SK-N-MC (cell line): ENCODE measurements around the gene SFXN5.

ENCODE experiments used
- DNase-seq: peaks from one replicate; pipeline ENCODE4 v3.0.0-alpha.2; 2011; ENCODE audit warnings: low read depth, low spot score
- H3K27ac ChIP-seq: fragments of 200-600 bp; sonication (generic); 2 replicates; pipeline ENCODE4 v1.5.1; 2016; ENCODE audit warnings: mixed run types
- H3K36me3 ChIP-seq: fragments of 200-600 bp; sonication (generic); 2 replicates; pipeline ENCODE4 v1.6.1; 2017; ENCODE audit warnings: antibody characterized with exemption, low read length, mixed read lengths; ENCODE audit not compliant: insufficient read depth
- H3K4me3 ChIP-seq: fragments of 200-600 bp; sonication (generic); 2 replicates; pipeline ENCODE4 v1.5.1; 2016
- H3K9ac ChIP-seq: fragments of 200-600 bp; sonication (generic); 2 replicates; pipeline ENCODE4 v1.8.0; 2017; ENCODE audit warnings: mixed run types, mixed read lengths; ENCODE audit not compliant: insufficient read length
- H3K9me3 ChIP-seq: fragments of 200-600 bp; sonication (generic); 2 replicates; pipeline ENCODE4 v1.6.1; 2017; ENCODE audit warnings: low read depth, mild to moderate bottlenecking, antibody characterized with exemption, low read length, moderate library complexity, mixed read lengths
- EZH2 ChIP-seq: fragments of 200-600 bp; sonication (generic); IDR thresholded peaks from one replicate; pipeline ENCODE4 v1.6.1; 2017; ENCODE audit warnings: antibody characterized with exemption
- FOXP2 ChIP-seq: optimal IDR thresholded peaks from 2 replicates; pipeline ENCODE3; 2011; ENCODE audit warnings: mild to moderate bottlenecking, moderate library complexity; ENCODE audit not compliant: insufficient read depth; ENCODE audit errors: extremely low read length, control extremely low read depth
- POLR2AphosphoS5 ChIP-seq: IDR thresholded peaks from 2 replicates; pipeline ENCODE4 v1.6.1; 2012; ENCODE audit warnings: mild to moderate bottlenecking, low read depth, low read length, borderline replicate concordance

SFXN5 gene

GRCh38 chr2:72955228-72956049, 116.1 kb downstream of the SFXN5 start:
- H3K36me3 ChIP-seq = no peaks in the 10 kb centered on the region
- no peaks in the 10 kb centered on the region for H3K9me3 ChIP-seq
- no peak for TF ChIP-seq EZH2
- no peak for TF ChIP-seq FOXP2
- no peak for TF ChIP-seq POLR2AphosphoS5
- no peak for DNase-seq
- H3K27ac ChIP-seq = no peak overlapping the region
- H3K4me3 ChIP-seq = no peak overlapping the region
- no peak overlapping the region for H3K9ac ChIP-seq

- DNase-seq = no peak
- Histone ChIP-seq H3K9ac (no peak overlapping the region), H3K4me3 (no peak overlapping the region), H3K9me3 (no peaks in the 10 kb centered on the region), H3K27ac (no peak overlapping the region), H3K36me3 (no peaks in the 10 kb centered on the region)
- no peak for TF ChIP-seq EZH2
- TF ChIP-seq POLR2AphosphoS5 = no peak
- TF ChIP-seq FOXP2 = no peak
These were observed 116.9 kb downstream of the SFXN5 start for GRCh38 chr2:72954376-72955227.

GRCh38 chr2:72953976-72954375, 117.5 kb downstream of the SFXN5 start:
- TF ChIP-seq FOXP2 (no peak), EZH2 (no peak), POLR2AphosphoS5 (no peak)
- no peak for DNase-seq
- no peaks in the 10 kb centered on the region for H3K36me3 ChIP-seq
- no peak overlapping the region for H3K4me3 ChIP-seq
- H3K9ac ChIP-seq = no peak overlapping the region
- H3K9me3 ChIP-seq = no peaks in the 10 kb centered on the region
- no peak overlapping the region for H3K27ac ChIP-seq

GRCh38 chr2:72953528-72953927, 118.0 kb downstream of the SFXN5 start:
- Histone ChIP-seq H3K9me3 (no peaks in the 10 kb centered on the region), H3K9ac (no peak overlapping the region), H3K27ac (no peak overlapping the region), H3K4me3 (no peak overlapping the region), H3K36me3 (no peaks in the 10 kb centered on the region)
- DNase-seq = no peak
- TF ChIP-seq EZH2 = no peak
- no peak for TF ChIP-seq FOXP2
- TF ChIP-seq POLR2AphosphoS5 = no peak

- Histone ChIP-seq H3K9me3 (no peaks in the 10 kb centered on the region), H3K36me3 (no peaks in the 10 kb centered on the region), H3K27ac (no peak overlapping the region), H3K9ac (no peak overlapping the region), H3K4me3 (no peak overlapping the region)
- TF ChIP-seq POLR2AphosphoS5 (no peak), EZH2 (no peak), FOXP2 (no peak)
- no peak for DNase-seq
These were observed 118.6 kb downstream of the SFXN5 start for GRCh38 chr2:72952961-72953360.

- TF ChIP-seq FOXP2 (no peak), EZH2 (no peak), POLR2AphosphoS5 (no peak)
- Histone ChIP-seq H3K36me3 (no peaks in the 10 kb centered on the region), H3K9me3 (no peaks in the 10 kb centered on the region), H3K9ac (no peak overlapping the region), H3K4me3 (no peak overlapping the region), H3K27ac (no peak overlapping the region)
- no peak for DNase-seq
These were observed 119.2 kb downstream of the SFXN5 start for GRCh38 chr2:72952110-72952823.

- no peak for DNase-seq
- Histone ChIP-seq H3K9me3 (no peaks in the 10 kb centered on the region), H3K27ac (no peak overlapping the region)
These were observed 120.0 kb downstream of the SFXN5 start for GRCh38 chr2:72951303-72952095.

More at GRCh38 chr2:72951303-72952095, 120.0 kb downstream of the SFXN5 start:
- Histone ChIP-seq H3K4me3 (no peak overlapping the region), H3K36me3 (no peaks in the 10 kb centered on the region), H3K9ac (no peak overlapping the region)
- TF ChIP-seq POLR2AphosphoS5 (no peak), EZH2 (no peak), FOXP2 (no peak)
